ENCODE measurements around the gene STK31. TPM values are rescaled to one million over a fixed set of nuclear protein-coding genes. Genes with fewer than 3 reads are reported as not detected.

STK31 gene
- 2.2 and 3.9 TPM in 2 replicates for polyA plus RNA-seq (2011; rRNA removed)
- polyA plus RNA-seq (2012; cell fraction: cytosol; rRNA removed): 0.24 and 0.34 TPM in 2 replicates
- 0.38 and 0.39 TPM in 2 replicates for polyA plus RNA-seq (2012; cell fraction: nucleus; rRNA removed)
- polyA plus RNA-seq (2017; fragmentation: RNase III; extraction: RNeasy Plus Mini Kit Qiagen cat#74134 plus additional on column Dnase treatment): 2.0 to 2.4 TPM (median 2.3 TPM) in 3 replicates
- 0.39 and 1.2 TPM in 2 replicates for polyA minus RNA-seq (2011; rRNA and poly(A)+ RNA removed)

- Histone ChIP-seq H3K4me3 (no peak within 1 kb of the TSS), H3K4me1 (peaks cover 27% of the 10 kb centered on the region), H3K27ac (no peak within 1 kb of the TSS), H3K4me2 (no peak within 1 kb of the TSS), H3K9me3 (peaks cover 17% of the 10 kb centered on the region)
- no peak for FAIRE-seq
- TF ChIP-seq SMC3 (IDR thresholded peaks at IDR 0.05): no peak
- WGBS (ENCODE audit: missing lambda C conversion rate): 92% methylated on average over 33 of the region's 33 CpGs
- no peak for DNase-seq (ENCODE audit: low read depth in 1 of 2, low spot score in 1 of 2)
- ChIA-PET POLR2A (no interaction called here), CTCF (interaction anchor here (0.6 to 7.3 kb wide), 9 partner anchors 9 to 437 kb away, joined by 3 to 115 read pairs (median 3); no protein-coding TSS in a partner anchor)
- ATAC-seq: no peak
Observed at GRCh38 chr7:23710000-23710399, at the start of gene STK31. Gene STK31, plus strand, starts transcription at chr7:23710219. Its CDS starts 67 bp downstream, at chr7:23710286.

GRCh38 chr7:23661385-23661784 lies 48.6 kb upstream of the STK31 start:
- TF ChIP-seq NR3C1 (IDR thresholded peaks at IDR 0.05): no peak
- no peaks in the 10 kb centered on the region for H3K4me1 ChIP-seq
- DNase-seq (ENCODE audit: low read depth in 1 of 2, low spot score in 1 of 2) (no peak), ATAC-seq (no peak), FAIRE-seq (no peak)
- CTCF ChIA-PET: no interaction called here
- WGBS (ENCODE audit: missing lambda C conversion rate): 69% methylated on average over 3 of the region's 3 CpGs
- no peak overlapping the region for H3K4me2 ChIP-seq
- H3K9me3 ChIP-seq: 0 out of 3 replicates have a peak, but pooled peaks cover 5% of the 10 kb centered on the region
- POLR2A ChIA-PET: no interaction called here
- H3K27ac ChIP-seq: no peak overlapping the region
- no peak overlapping the region for H3K4me3 ChIP-seq

- ATAC-seq (no peak), DNase-seq (ENCODE audit: low read depth in 1 of 2, low spot score in 1 of 2) (no peak), FAIRE-seq (no peak)
- no peak overlapping the region for H3K27ac ChIP-seq
- H3K4me2 ChIP-seq: no peak overlapping the region
- 0 out of 3 replicates have a peak, but pooled peaks cover 5% of the 10 kb centered on the region for H3K9me3 ChIP-seq
- H3K4me3 ChIP-seq: no peak overlapping the region
- WGBS (ENCODE audit: missing lambda C conversion rate): 54% methylated on average over 8 of the region's 8 CpGs
- CTCF ChIA-PET: no interaction called here
- TF ChIP-seq ZC3H11A (IDR thresholded peaks at IDR 0.05) (no peak), EHF (CRISPR knock-in tag; IDR thresholded peaks at IDR 0.05) (no peak), USF2 (IDR thresholded peaks at IDR 0.05) (no peak), TP53 (CRISPR knock-in tag; IDR thresholded peaks at IDR 0.05) (no peak), CBX2 (IDR thresholded peaks at IDR 0.05; ENCODE audit: borderline replicate concordance, low read depth) (no peak), ELK1 (IDR thresholded peaks at IDR 0.05; ENCODE audit: low read depth, low read length) (no peak), CHD4 (IDR thresholded peaks at IDR 0.05; ENCODE audit: borderline replicate concordance) (no peak), ATOH8 (CRISPR knock-in tag; IDR thresholded peaks at IDR 0.05; ENCODE audit: low read depth) (no peak), ZSCAN20 (CRISPR knock-in tag; IDR thresholded peaks at IDR 0.05) (no peak), MYC (IDR thresholded peaks at IDR 0.05; ENCODE audit: borderline replicate concordance, low read length) (no peak), RCOR1 (IDR thresholded peaks at IDR 0.05; ENCODE audit: low read depth, low read length) (no peak), CHD2 (IDR thresholded peaks at IDR 0.05; ENCODE audit: low read length, partially characterized antibody) (no peak), HOXB13 (CRISPR knock-in tag; IDR thresholded peaks at IDR 0.05; ENCODE audit: low read depth) (no peak), HEYL (CRISPR knock-in tag; IDR thresholded peaks at IDR 0.05) (no peak), POLR2A (IDR thresholded peaks at IDR 0.05; ENCODE audit: low read length) (no peak), CBX8 (IDR thresholded peaks at IDR 0.05) (no peak), EP300 (IDR thresholded peaks at IDR 0.05) (no peak), REST (IDR thresholded peaks at IDR 0.05) (no peak), E2F6 (IDR thresholded peaks at IDR 0.05; ENCODE audit: borderline replicate concordance, low read depth) (no peak)
- POLR2A ChIA-PET: no interaction called here
- no peaks in the 10 kb centered on the region for H3K4me1 ChIP-seq
Observed at GRCh38 chr7:23662124-23662983, 47.7 kb upstream of the STK31 start.

Data from A549 (cell line).